GM23248 (cell line): ENCODE results near the gene ASH1L.

ENCODE experiments used
- EZH2 ChIP-seq: fragments of 200-600 bp; sonication (generic); IDR thresholded peaks from 2 replicates; pipeline ENCODE4 v1.6.1; 2018; ENCODE audit warnings: antibody characterized with exemption, mild to moderate bottlenecking; ENCODE audit not compliant: insufficient read depth, poor library complexity, severe bottlenecking
- EZH2phosphoT487 ChIP-seq: fragments of 200-600 bp; sonication (generic); IDR thresholded peaks from 2 replicates; pipeline ENCODE4 v1.6.1; 2018; ENCODE audit warnings: antibody characterized with exemption, moderate library complexity, mild to moderate bottlenecking, low read depth; ENCODE audit not compliant: insufficient read depth

DNA sequence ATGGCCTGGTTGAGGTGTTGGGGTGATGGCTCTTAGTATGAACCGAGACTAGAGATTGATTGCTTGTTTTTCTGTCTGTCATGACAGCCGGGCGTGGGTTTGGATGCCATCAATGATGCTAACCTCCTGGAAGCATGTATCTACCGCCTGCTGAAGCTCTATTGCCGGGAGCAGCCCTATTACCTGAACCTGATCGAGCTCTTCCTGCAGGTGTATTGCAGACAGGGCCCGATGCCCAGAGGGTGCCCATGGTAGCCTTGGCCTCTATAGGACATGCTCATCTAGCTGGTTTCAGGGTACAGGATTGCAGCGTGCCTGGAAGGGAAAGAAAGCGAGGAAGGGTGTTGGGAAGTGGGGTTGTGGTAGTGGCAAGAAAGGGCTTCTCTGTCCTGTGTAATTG is 244.5 kb downstream of the ASH1L start:
- no peak for TF ChIP-seq EZH2
- no peak for TF ChIP-seq EZH2phosphoT487
